HG02642 (cell line): Measurements from ENCODE around the gene SLC17A3.

Experiments used
- ATAC-seq: cut with Tn5 transposase; IDR thresholded peaks from one replicate; pipeline ENCODE4 v1.9.1; 2021; ENCODE audit warnings: mild to moderate bottlenecking; ENCODE audit not compliant: unreplicated experiment, poor library complexity

The SLC17A3 gene, protein sequence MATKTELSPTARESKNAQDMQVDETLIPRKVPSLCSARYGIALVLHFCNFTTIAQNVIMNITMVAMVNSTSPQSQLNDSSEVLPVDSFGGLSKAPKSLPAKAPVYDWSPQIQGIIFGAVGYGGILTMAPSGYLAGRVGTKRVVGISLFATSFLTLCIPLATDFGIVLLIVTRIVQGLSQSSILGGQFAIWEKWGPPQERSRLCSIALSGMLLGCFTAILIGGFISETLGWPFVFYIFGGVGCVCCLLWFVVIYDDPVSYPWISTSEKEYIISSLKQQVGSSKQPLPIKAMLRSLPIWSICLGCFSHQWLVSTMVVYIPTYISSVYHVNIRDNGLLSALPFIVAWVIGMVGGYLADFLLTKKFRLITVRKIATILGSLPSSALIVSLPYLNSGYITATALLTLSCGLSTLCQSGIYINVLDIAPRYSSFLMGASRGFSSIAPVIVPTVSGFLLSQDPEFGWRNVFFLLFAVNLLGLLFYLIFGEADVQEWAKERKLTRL

DNA sequence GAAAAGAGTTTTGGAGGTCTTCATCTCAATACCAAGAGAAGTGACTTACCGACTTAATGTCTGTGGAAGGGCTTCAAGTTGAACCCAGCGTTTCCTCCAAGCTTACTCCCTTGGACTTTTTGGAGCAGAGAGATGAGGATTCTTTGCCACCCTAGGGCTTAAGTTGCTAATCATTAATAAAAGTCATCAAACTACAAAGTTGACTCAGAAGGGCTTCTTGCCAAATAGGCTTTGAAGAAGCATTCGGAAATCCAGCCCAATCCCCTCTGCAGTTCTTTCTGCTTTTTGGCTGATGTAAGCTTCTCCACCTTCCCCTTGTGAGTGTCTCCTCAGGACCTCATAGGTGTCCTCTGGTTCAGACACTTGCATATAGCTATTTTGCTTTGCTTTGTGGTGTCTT is at the start of gene SLC17A3:
TSS of gene SLC17A3 (minus strand) at position 126 of the 400 bp plus-strand sequence. CDS start 5,856 bp downstream, outside the sequence.
- ATAC-seq: no peak

DNA sequence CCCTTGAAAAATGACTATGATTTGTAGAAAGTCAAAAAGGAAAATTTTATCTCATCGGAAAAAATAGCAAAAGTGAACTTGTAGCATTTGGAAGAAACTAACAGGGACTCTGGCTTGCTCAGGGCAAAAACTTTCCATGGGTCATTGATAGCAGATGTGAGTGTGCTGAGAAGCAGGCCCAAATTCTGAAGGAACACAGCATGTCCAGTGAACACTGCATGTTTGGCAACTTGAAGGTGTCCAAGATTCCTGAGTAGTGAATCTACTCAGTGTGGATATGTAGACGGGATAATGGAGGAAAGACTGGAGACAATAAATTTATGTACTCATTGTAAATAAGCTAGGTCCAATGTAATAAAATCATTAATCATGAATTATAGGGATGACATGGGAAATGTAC is 48.3 kb upstream of the SLC17A3 start:
- no peak for ATAC-seq

DNA sequence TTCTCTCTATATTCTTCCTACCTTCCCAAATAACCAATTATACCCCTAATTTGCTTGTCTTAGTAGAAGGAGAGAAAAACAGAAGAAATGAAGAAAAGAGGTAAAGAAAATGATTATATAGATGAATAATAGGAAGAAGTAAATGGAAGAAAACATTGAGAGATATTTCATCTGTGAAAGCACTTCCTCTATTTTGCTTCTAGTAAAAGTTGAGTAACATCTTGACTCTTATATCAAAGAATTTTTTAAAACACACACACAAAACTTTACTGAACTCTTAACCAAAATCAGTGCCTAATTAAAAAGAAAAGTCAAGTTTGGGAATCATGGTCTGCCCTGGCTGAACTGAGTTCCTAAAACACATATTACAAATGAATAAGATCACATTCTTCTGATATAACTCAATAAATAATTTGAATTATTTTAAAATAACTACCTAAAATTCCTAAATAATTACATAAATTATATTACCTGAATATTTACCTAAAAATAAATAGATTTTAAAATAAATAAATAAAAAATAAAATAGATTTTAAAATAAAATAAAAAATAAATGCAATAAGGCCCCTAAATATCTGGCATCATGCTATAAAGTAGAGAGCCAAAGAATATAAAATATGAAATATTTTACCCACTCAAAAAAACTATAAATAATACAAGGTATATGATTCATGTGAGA is 47.6 kb upstream of the SLC17A3 start:
- no peak for ATAC-seq

DNA sequence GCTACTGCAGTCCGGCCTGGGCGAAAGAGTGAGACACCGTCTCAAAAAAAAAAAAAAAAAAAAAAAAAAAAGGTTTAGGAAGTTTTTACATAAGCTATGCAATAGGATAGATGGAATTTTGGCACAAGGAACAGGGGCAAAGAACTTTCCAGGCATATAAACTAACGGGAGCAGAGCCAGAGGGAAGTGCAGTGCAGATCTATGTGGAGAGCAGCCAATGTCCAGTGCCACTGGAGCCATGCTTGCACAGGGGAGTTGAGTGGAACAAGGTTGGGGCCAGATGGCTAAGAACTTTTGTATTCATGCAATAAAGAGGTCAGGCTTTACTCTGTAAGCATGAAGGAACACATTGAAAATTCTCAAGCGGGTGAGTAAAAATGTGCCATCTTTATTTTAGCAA is 45.6 kb upstream of the SLC17A3 start:
- ATAC-seq: no peak

DNA sequence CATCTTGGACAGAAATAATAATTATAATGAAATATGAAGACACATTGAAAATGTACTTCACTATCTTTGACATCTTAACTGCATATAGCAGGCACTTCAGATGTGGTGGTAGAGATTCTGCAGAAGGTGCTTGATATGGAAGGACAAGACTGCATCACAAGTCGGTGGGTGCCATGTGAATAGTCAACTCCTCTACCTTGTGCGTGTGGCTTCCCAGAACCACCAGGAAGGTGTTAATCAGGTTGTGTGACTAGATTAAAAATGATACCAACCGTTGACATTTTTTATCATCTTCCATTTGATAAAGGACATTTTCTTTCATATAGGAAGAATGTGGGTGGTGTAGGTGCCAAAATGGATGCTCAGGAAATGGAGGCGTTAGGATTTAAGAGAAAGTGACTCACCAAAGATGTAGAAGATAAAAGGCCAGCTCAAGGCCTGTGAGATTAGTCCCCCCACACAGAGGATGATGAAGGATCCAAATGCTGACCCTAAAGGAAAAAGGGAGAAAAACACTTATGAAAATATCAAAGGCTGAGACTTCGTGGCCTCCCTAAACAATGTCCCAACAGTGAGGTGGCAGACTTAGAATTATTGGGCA is 44.1 kb upstream of the SLC17A3 start:
- no peak for ATAC-seq

DNA sequence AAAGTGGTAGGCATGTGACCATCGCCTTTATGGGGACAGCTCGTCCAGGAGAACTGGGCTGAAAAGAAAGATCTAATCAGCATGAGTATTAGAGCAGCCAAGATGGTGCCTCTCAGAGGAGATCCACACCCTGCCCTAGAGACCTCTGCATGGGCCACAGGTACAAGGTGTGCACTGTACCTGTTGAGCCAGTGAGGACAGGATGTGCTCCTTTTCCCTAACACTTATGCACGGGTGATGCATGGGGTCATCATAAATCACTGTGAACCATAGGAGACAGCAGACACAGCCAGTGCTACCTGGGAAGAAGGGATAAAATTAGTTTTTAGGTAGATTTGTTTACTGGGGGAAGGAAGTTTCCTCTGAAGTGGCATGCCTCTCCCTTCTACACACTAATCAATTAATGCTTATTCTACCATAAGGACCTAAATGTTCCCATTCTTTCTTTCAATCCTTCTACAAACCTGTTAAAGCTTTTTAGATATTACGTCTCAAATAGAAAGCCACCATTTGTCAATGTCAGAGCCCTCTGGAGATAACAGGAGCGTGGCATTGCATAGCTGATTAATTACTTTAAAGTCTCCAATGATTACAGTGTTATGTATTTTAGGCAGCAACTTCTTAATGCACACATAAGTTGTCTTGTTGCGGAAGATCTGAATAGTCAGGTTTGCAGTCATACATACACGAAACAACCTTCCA is 42.9 kb upstream of the SLC17A3 start:
- ATAC-seq: no peak

DNA sequence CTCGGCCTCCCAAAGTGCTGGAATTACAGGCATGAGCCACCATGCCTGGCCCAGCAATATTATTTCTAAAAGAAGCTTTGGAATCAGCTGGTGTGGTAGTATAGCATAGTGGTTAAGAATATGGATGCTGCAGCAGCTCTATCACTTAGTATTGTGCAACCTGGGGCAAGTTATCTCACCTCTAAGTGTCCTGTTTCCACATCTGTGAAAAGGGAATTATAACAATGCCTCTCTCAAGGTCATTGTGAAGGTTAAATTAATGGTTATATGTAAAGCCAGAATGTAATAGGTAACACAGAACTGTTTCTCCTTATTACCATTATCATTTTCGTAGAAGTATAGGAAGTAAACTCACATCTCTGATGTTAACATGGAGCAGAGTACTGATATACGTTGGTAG is 42.3 kb upstream of the SLC17A3 start:
- no peak for ATAC-seq

DNA sequence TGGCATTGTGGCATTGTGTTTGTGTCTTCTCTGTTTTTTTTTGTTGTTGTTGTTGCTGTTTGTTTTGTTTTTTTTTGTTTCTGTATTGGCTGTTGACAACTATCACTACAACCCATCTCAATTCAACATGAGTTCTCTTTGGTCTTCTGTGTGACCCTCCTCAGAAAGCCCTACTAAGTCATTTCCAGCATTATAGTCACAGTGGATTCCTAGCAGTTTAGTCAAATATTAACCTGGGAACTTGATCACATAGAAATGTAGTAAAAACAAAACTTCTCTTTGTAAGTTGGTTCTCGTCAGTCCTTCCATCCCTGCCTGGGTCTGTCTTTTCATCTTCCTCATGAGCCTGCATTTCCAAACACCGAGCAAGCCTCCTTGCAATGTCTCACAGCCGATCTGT is 39.7 kb upstream of the SLC17A3 start:
- ATAC-seq: no peak

DNA sequence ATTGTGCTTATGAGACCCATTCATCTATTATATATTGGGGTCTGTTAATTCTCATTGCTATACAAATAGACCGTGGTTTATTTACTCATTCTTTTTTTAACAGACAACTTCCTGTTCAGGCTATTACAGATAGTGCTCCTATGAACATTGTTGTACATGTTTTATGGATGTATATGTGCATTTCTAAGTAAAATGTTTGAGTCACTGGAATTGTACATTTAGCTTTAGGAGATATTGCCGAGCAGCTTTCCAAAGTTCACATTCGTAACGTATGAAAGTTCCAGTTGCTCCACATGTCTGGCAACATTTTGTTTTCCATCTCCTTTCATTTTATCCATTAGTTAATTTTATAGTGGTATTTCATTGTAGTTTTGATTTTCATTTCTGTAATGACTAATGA is 37.3 kb upstream of the SLC17A3 start:
- no peak for ATAC-seq

DNA sequence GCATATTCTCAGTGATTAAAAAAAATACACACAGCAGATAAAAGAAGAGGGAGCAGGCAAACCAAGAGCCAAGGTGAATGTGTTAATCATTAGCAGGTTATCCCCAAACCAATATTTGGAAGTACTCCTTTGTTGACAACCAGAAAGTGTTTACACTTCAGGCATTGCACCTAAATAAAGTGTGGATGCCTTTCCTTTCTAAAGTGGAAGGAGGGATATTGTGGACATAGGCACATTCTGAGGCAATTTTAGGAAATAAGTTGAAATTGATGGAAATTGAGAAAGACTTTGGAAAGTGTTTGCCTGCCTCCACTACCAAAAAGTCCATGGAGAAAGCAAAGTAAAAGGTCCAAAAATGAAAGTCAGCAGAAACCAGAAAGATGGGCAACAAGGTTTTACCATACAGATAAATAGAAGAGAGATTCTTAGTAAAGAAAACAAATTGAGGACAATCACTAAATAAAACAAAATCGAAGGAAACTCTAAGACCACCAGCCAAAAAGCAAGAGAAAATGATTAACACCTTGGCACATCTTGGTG is 33.5 kb upstream of the SLC17A3 start:
- ATAC-seq: no peak

DNA sequence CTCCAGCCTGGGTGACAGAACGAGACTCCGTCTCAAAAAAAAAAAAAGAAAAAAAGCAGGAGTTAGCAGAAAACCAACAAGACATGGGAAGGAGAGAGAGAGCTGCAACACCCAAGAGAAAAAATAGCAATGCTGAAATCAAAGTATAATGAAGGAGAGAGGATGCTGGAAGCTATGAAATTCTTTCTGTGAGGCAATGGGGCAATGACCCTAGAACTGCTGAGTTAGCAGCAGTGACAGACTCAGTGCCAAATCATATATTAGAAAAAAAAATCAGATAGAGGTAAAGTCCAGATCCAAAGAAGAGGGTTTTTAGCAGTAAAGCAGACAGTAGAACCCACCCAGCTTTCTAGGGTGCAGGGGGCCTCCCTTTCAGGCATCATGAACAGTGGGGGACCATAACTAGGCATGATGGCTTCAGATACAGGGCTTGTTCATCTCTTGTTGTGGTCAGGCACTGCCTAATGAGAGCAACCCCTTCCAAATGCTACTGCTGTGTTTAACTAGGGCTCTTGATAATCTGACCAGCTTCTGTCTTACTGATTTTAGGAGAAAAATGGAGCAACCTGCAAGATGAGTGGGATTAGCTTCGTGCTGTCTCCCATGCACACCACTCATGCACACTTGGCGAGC is 29.5 kb upstream of the SLC17A3 start:
- no peak for ATAC-seq

DNA sequence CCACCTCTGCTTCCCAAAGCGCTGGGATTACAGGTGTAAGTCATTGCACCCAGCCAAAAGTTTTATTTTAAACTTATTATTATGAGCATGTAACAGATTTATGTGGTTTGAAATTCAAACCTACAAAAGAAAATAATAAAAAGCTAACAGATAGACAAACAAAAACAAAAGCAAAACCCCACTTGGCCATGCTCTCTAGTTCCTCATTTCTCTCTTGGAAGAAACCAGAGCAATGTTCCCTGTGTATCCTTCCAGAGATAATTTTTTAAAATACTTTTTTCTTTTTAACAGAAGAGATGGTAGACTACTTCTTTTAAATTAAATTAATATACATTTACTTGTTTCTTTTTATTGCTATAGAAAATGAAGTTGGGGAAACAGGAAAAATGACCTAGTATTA is 28.0 kb upstream of the SLC17A3 start:
- ATAC-seq: no peak

DNA sequence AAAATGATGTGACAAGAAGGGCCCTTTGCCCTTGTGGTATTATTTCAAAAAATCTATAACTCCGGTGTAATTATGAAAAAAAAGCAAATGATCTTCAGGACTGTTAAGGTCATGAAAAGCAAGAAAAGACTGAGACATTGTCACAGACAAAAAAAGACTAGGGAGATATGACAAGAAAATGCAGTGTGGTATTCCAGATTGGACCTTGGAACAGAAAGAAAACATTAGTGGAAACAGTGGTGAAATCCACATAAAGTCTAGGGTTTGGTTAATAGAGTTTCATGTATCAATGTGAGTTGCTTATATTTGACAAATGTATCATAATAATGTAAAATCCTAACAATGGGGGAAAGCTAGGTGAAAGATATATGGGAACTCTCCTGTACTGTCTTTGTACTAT is 26.8 kb upstream of the SLC17A3 start:
- no peak for ATAC-seq

DNA sequence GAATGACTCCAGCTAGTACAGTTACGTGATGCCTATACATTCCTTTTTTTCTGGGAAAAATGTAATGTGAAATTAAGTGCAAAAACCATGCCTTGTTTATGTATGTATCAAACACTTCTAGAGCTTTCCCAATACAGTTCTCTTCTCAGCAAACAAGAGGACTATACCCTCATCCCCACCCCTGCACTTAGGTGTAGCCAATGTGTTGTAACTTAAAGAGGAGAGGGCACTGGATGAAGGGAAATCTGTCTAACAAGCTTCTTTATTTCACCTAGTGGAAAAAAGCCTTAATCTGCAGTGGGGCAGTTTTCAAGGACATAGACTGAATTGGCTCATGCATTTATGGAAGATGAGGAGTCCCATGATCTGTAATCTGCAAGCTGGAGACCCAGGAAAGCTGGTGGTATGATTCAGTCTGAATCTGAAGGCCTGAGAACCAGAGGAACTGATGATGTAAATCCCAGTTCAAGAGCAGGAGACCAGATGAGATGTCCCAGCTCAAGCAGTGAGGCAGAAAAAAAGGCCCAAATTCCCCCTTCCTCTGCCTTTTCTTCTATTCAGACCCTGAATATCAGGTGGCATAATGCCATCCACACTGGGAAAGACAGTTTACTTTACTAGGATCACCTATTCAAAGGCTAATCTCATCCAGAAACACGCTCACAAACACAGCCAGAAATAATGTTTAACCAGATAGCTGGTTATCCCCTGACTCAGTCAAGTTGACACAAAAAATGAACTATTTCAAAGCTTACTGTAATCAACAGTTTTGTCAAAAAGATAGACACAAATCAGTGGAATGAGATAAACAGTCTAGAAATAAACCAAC is 25.8 kb upstream of the SLC17A3 start:
- no peak for ATAC-seq

DNA sequence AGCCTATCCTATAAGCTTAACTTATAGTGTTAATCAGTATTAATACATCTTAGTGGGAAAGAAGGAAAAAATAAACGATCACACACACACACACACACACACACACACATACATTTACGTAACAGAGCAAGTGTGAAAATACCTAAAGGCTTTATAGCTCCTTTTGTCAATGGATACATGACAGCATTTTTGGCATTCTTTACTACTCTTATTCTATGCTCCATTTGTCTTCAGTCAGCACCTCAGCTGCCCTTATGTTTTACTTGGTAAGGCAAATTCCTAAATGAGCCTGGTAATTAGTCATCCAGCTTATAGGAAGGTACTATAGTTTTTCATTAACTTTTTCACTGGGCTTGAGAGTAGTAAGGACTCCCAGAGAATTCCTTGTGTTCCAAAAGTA is 25.1 kb upstream of the SLC17A3 start:
- no peak for ATAC-seq

DNA sequence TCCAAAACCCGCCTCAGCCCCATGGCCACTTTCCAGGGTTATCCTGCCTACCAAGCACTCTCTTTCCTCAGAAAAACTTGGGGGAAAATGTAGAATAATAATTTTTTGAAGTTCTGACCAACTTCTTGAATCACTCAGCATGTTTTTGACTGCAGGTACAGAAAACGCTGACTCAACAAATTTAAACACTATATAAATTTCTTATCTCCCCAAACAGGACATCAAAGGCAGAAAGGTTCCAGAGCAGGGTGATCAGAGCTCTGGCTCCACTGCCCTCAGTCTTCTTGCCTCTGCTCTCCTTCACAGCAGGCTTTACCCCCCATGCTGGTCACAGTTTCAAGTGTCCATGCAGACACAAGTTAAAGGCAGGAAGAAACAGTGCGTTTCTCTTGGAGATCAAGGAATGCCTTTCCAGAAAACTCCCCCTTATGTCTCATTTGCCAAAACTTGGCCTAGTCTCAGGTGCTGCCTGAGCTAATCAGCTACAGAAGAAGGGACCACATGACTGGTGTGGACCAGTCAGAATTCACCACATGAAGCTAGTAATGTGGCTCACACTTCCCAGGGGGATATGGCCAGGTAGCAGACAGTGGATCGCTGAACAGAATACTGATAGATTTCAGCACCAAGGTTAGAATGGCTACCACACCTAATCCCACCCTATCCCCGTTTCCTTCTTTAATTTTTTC is 24.4 kb upstream of the SLC17A3 start:
- no peak for ATAC-seq

DNA sequence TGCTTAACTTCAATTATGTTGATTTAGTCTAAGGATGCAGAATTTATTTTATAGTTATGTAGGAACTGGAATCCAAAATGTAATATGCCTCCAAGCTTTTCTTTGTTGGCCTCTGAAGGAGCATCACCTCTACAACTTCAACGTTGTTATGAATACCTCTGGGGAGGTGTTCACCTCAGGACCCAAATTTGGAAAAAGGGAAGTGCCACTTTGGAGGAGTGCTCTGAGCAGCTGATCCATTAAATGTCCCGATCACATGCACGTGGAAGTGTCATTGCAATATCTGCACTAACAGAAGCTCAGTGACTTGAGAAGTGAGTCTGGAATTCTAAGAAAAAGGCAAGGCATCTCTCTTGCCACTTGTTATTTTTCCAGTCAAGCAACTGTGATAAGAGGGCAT is 22.2 kb upstream of the SLC17A3 start:
- ATAC-seq: no peak

DNA sequence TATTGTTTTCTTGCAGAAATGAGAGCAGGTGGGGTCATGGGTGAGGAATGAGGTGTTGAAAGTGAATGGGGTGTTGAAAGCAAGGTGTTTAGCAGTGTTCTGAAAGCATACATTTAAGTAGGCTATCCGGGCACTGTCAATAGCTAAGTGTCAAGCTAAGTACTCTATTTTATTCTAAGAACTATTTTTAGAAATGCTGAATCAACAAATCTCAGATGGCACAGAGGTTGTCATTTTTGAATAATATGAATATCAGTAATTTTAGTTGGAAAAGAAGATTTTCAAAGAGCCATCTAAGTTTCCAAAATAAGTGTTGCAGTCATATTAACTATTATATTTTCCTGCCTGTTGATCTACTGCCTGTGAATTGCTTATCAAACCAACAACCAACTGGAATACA is 21.7 kb upstream of the SLC17A3 start:
- no peak for ATAC-seq

DNA sequence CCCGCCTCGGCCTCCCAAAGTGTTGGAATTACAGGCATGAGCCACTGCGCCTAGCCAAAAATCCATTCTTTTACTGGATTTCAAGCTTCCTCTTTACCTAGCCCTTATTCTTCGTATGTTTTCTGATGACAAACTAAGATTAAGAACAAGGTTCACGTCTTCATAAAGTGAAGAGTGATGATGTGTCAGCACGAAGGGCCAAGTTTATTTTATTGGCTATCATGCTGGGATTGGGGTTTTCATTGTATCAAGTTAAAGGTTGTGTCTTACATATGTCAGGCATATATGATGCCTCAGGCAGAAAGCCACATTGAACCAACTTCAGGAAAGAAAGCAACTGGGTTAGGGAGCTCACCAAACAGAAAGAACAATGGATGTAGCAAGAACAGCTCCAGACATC is 19.7 kb upstream of the SLC17A3 start:
- no peak for ATAC-seq
